Neural cell (in vitro differentiated cells): Measurements from ENCODE around the gene KCNS1. TPM values are rescaled to one million over a fixed set of nuclear protein-coding genes. Genes with fewer than 3 reads are reported as not detected.

Experiments used
- H2AFZ ChIP-seq: fragments of 200-600, 300-800 bp; sonication (generic), shearing (Covaris generic); 2 replicates; pipeline ENCODE4 v1.6.0; 2014; ENCODE audit warnings: low read depth, mild to moderate bottlenecking, antibody characterized with exemption, low read length, moderate library complexity
- H3F3A ChIP-seq: fragments of 200-600 bp; shearing (Covaris generic); 2 replicates; pipeline ENCODE4 v1.6.1; 2016; ENCODE audit warnings: mild to moderate bottlenecking, moderate library complexity, mixed read lengths, antibody characterized with exemption, low read length; ENCODE audit not compliant: insufficient read depth, poor library complexity, severe bottlenecking
- H3K27ac ChIP-seq: fragments of 200-600, 300-800 bp; sonication (generic), shearing (Covaris generic); 2 replicates; pipeline ENCODE4 v1.5.1; 2014; ENCODE audit warnings: mild to moderate bottlenecking, low read length, moderate library complexity
- H3K27me3 ChIP-seq: fragments of 300-800, 200-600 bp; sonication (generic), shearing (Covaris generic); 2 replicates; pipeline ENCODE4 v1.6.0; 2014; ENCODE audit warnings: mild to moderate bottlenecking, low read depth, low read length, moderate library complexity; ENCODE audit not compliant: insufficient read depth
- H3K36me3 ChIP-seq: fragments of 300-800, 200-600 bp; sonication (generic), shearing (Covaris generic); 2 replicates; pipeline ENCODE4 v1.5.1; 2014; ENCODE audit warnings: mild to moderate bottlenecking, antibody characterized with exemption, low read length, moderate library complexity; ENCODE audit not compliant: insufficient read depth
- H3K4me2 ChIP-seq: fragments of 300-800, 200-600 bp; sonication (generic), shearing (Covaris generic); 2 replicates; pipeline ENCODE4 v1.6.0; 2014; ENCODE audit warnings: mild to moderate bottlenecking, low read length
- H3K4me3 ChIP-seq: fragments of 300-800, 200-600 bp; sonication (generic), shearing (Covaris generic); 2 replicates; pipeline ENCODE4 v1.5.1; 2014; ENCODE audit warnings: mild to moderate bottlenecking, low read length, moderate library complexity
- H3K79me2 ChIP-seq: fragments of 200-600 bp; shearing (Covaris generic); replicated peaks from 2 replicates; pipeline ENCODE4 v1.6.0; 2014; ENCODE audit warnings: mild to moderate bottlenecking, low read length, moderate library complexity; ENCODE audit not compliant: insufficient read depth
- H3K9ac ChIP-seq: fragments of 300-800, 200-600 bp; sonication (generic), shearing (Covaris generic); 2 replicates; pipeline ENCODE4 v1.6.1; 2016; ENCODE audit warnings: mild to moderate bottlenecking, low read length, mixed read lengths
- H3K9me2 ChIP-seq: fragments of 200-600 bp; shearing (Covaris generic); 2 replicates; pipeline ENCODE4 v1.6.1; 2016; ENCODE audit warnings: mild to moderate bottlenecking, low read length, mixed read lengths; ENCODE audit not compliant: insufficient read depth
- H3K9me3 ChIP-seq: fragments of 200-600, 300-800 bp; sonication (generic), shearing (Covaris generic); 2 replicates; pipeline ENCODE4 v1.6.1; 2016; ENCODE audit warnings: mild to moderate bottlenecking, mixed run types, low read length, moderate library complexity, mixed read lengths
- H4K20me1 ChIP-seq: fragments of 200-600 bp; shearing (Covaris generic); 2 replicates; pipeline ENCODE4 v1.6.1; 2016; ENCODE audit warnings: mild to moderate bottlenecking, mixed run types; ENCODE audit not compliant: insufficient read depth
- EP300 ChIP-seq: fragments of 450-650 bp; conservative IDR thresholded peaks from 2 replicates; pipeline ENCODE4 v1.6.1; 2014; ENCODE audit warnings: antibody characterized with exemption, mild to moderate bottlenecking, moderate library complexity; ENCODE audit not compliant: poor library complexity, severe bottlenecking
- EZH2 ChIP-seq: fragments of 200-600, 300-800 bp; shearing (Covaris generic), sonication (generic); IDR thresholded peaks from 2 replicates; pipeline ENCODE4 v1.6.1; 2014; ENCODE audit warnings: antibody characterized with exemption, low read length, borderline replicate concordance, mild to moderate bottlenecking; ENCODE audit not compliant: insufficient read depth, poor library complexity, severe bottlenecking
- MXI1 ChIP-seq: fragments of 450-650 bp; conservative IDR thresholded peaks from 2 replicates; pipeline ENCODE4 v1.6.1; 2014; ENCODE audit warnings: antibody characterized with exemption, mild to moderate bottlenecking; ENCODE audit not compliant: poor library complexity, severe bottlenecking
- POLR2AphosphoS5 ChIP-seq: IDR thresholded peaks from 2 replicates; pipeline ENCODE4 v1.6.1; 2012
- RAD21 ChIP-seq: fragments of 450-650 bp; conservative IDR thresholded peaks from 2 replicates; pipeline ENCODE4 v1.6.1; 2014; ENCODE audit warnings: antibody characterized with exemption, mild to moderate bottlenecking, moderate library complexity
- SMC3 ChIP-seq: fragments of 450-650 bp; conservative IDR thresholded peaks from 2 replicates; pipeline ENCODE4 v1.6.1; 2014; ENCODE audit warnings: antibody characterized with exemption, mild to moderate bottlenecking, moderate library complexity; ENCODE audit not compliant: poor library complexity
- TAF1 ChIP-seq: IDR thresholded peaks from 2 replicates; pipeline ENCODE4 v1.6.1; 2012; ENCODE audit warnings: low read depth
- polyA plus RNA-seq: library from polyadenylated mRNA; depleted of rRNA; stranded (reverse); fragments of >200 nt; gene quantifications from 2 replicates; pipeline ENCODE4 v1.2.3, GENCODE V29; 2014
- TF ChIP-seq, protein P1 (sequence below): IDR thresholded peaks from 2 replicates; pipeline ENCODE4 v1.6.1; 2012; ENCODE audit warnings: borderline replicate concordance
- TF ChIP-seq, protein P2 (sequence below): fragments of 450-650 bp; IDR thresholded peaks from 2 replicates; pipeline ENCODE4 v1.5.1; 2014; ENCODE audit warnings: antibody characterized with exemption, mild to moderate bottlenecking, moderate library complexity; ENCODE audit not compliant: poor library complexity, severe bottlenecking

The KCNS1 gene
- polyA plus RNA-seq, 1 donor from 2014 or later: not detected

DNA sequence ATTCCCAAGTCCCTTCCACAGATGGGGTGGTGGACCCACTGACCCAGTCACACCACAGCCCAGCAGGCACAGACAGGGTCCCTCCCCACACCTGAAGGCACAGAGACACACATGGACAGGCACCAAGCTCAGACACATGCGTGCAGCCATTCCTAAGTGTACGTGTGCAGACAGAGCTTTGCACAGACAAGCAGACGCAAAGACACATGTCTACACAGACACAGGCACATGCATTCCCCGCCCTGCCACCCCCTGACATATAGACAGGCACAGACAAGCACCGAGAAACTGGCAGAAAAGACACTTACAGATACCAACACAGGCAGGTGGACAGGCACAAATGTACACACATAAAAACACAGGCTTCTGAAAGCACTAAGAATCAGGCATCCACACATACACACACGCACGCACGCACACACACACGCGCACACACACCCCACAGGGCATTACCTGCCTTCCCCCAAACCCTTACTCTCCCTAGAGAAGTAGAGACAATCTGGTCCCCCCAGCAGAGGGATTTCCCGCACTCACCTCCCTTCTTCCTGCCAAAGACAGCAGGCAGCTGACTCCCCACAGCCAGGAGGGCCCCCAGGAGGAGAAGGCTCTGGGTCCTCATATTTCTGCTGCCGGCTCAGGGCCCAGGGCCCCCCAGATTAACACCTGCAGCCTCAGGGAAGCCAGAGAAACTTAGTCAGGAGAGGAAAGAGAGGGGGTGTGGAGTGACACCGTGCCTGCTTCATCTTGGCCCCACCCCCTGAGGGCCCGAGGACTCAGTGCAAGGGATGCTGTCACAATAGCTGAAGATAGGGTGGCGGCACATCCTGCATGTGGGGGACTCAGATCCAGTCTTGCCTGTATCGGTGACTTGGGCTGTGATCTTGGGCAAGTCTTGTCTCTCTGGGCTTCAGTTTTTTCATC is 13.8 kb upstream of the KCNS1 start, which contains the start of gene WFDC5:
Gene WFDC5 (minus strand): TSS at position 710 of the 921 bp plus-strand sequence. CDS start 91 bp downstream, at position 619.
- Histone ChIP-seq H3K36me3 (no peaks in the 10 kb centered on the region), H4K20me1 (no peaks in the 10 kb centered on the region), H3K4me3 (no peak within 1 kb of the TSS), H3K9me2 (no peaks in the 10 kb centered on the region), H2AFZ (no peak within 1 kb of the TSS), H3K9me3 (no peaks in the 10 kb centered on the region), H3K79me2 (no peaks in the 10 kb centered on the region), H3K4me2 (no peak within 1 kb of the TSS), H3K27ac (no peak within 1 kb of the TSS), H3F3A (no peaks in the 10 kb centered on the region), H3K27me3 (no peaks in the 10 kb centered on the region), H3K9ac (no peak within 1 kb of the TSS)
- TF ChIP-seq MXI1: no peak
- TF ChIP-seq, protein P1, sequence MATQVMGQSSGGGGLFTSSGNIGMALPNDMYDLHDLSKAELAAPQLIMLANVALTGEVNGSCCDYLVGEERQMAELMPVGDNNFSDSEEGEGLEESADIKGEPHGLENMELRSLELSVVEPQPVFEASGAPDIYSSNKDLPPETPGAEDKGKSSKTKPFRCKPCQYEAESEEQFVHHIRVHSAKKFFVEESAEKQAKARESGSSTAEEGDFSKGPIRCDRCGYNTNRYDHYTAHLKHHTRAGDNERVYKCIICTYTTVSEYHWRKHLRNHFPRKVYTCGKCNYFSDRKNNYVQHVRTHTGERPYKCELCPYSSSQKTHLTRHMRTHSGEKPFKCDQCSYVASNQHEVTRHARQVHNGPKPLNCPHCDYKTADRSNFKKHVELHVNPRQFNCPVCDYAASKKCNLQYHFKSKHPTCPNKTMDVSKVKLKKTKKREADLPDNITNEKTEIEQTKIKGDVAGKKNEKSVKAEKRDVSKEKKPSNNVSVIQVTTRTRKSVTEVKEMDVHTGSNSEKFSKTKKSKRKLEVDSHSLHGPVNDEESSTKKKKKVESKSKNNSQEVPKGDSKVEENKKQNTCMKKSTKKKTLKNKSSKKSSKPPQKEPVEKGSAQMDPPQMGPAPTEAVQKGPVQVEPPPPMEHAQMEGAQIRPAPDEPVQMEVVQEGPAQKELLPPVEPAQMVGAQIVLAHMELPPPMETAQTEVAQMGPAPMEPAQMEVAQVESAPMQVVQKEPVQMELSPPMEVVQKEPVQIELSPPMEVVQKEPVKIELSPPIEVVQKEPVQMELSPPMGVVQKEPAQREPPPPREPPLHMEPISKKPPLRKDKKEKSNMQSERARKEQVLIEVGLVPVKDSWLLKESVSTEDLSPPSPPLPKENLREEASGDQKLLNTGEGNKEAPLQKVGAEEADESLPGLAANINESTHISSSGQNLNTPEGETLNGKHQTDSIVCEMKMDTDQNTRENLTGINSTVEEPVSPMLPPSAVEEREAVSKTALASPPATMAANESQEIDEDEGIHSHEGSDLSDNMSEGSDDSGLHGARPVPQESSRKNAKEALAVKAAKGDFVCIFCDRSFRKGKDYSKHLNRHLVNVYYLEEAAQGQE: no peak
- TF ChIP-seq, protein P2, sequence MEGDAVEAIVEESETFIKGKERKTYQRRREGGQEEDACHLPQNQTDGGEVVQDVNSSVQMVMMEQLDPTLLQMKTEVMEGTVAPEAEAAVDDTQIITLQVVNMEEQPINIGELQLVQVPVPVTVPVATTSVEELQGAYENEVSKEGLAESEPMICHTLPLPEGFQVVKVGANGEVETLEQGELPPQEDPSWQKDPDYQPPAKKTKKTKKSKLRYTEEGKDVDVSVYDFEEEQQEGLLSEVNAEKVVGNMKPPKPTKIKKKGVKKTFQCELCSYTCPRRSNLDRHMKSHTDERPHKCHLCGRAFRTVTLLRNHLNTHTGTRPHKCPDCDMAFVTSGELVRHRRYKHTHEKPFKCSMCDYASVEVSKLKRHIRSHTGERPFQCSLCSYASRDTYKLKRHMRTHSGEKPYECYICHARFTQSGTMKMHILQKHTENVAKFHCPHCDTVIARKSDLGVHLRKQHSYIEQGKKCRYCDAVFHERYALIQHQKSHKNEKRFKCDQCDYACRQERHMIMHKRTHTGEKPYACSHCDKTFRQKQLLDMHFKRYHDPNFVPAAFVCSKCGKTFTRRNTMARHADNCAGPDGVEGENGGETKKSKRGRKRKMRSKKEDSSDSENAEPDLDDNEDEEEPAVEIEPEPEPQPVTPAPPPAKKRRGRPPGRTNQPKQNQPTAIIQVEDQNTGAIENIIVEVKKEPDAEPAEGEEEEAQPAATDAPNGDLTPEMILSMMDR: no peak
- TF ChIP-seq SMC3: no peak
- TF ChIP-seq EZH2: no peak
- no peak for TF ChIP-seq POLR2AphosphoS5
- no peak for TF ChIP-seq TAF1
- no peak for TF ChIP-seq EP300
- no peak for TF ChIP-seq RAD21

DNA sequence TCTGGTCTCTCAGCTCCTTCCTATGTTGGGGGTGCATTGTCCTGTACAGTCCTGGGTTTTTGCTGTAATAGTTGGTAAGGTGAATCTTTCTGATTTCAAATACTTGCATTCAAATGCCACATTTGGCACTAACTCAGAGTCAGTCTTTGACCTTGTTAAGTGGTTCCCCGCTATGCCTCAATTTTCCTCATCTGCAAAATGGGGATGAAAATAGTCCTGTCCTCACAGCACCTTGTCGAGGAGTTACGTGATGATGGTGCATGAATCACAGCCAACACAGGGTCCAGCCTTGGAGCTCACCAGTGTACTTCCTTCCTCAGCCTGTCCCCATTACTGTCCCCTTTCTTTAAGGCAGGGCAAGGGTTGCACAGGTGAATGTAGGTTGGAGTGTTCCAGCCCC is 12.9 kb upstream of the KCNS1 start:
- no peak for TF ChIP-seq RAD21
- TF ChIP-seq EP300: no peak
- no peak for TF ChIP-seq MXI1
- TF ChIP-seq POLR2AphosphoS5: no peak
- TF ChIP-seq, protein P1: no peak
- TF ChIP-seq, protein P2: no peak
- H3K9ac ChIP-seq: no peak overlapping the region
- H3F3A ChIP-seq: no peaks in the 10 kb centered on the region
- no peaks in the 10 kb centered on the region for H3K9me2 ChIP-seq
- H3K27me3 ChIP-seq: no peaks in the 10 kb centered on the region
- H4K20me1 ChIP-seq: no peaks in the 10 kb centered on the region
- no peak overlapping the region for H3K4me2 ChIP-seq
- no peak overlapping the region for H3K27ac ChIP-seq
- H3K4me3 ChIP-seq: no peak overlapping the region
- H3K79me2 ChIP-seq: no peaks in the 10 kb centered on the region
- no peak overlapping the region for H2AFZ ChIP-seq
- no peaks in the 10 kb centered on the region for H3K9me3 ChIP-seq
- no peaks in the 10 kb centered on the region for H3K36me3 ChIP-seq
